Osteoblast (primary cell): ENCODE data around the gene SGK1. TPM values are rescaled to one million over a fixed set of nuclear protein-coding genes. Genes with fewer than 3 reads are reported as not detected.
A peak's percentile ranks its signal among the peaks of the same experiment; 100 is the strongest.

Experiments
- DNase-seq: peaks from one replicate; pipeline ENCODE4 v3.0.0; 2011; ENCODE audit warnings: low spot score, mixed read lengths; ENCODE audit not compliant: insufficient read length; ENCODE audit errors: missing footprints
- H2AFZ ChIP-seq: 2 replicates; pipeline ENCODE4 v1.6.0; 2011; ENCODE audit warnings: mild to moderate bottlenecking, low read length
- H3K27ac ChIP-seq: 2 replicates; pipeline ENCODE4 v1.5.1; 2011; ENCODE audit warnings: mild to moderate bottlenecking, low read depth, low read length, moderate library complexity
- H3K27me3 ChIP-seq: 2 replicates; pipeline ENCODE4 v1.6.0; 2012; ENCODE audit warnings: mild to moderate bottlenecking, control low read depth, inconsistent platforms, low read length, moderate library complexity; ENCODE audit not compliant: insufficient read depth
- H3K36me3 ChIP-seq: 2 replicates; pipeline ENCODE4 v1.5.1; 2011; ENCODE audit warnings: mild to moderate bottlenecking, low read length, control low read depth, moderate library complexity; ENCODE audit not compliant: insufficient read depth
- H3K4me1 ChIP-seq: 2 replicates; pipeline ENCODE4 v1.5.1; 2011; ENCODE audit warnings: mild to moderate bottlenecking, low read length, control low read depth, moderate library complexity; ENCODE audit not compliant: insufficient read depth
- H3K4me2 ChIP-seq: 2 replicates; pipeline ENCODE4 v1.6.0; 2011; ENCODE audit warnings: mild to moderate bottlenecking, low read length; ENCODE audit not compliant: insufficient read depth
- H3K4me3 ChIP-seq: fragments of 200-600 bp; sonication (generic); 3 replicates; pipeline ENCODE4 v1.5.1; 2012; ENCODE audit warnings: mild to moderate bottlenecking, low read length, inconsistent platforms; ENCODE audit not compliant: insufficient read depth
- H3K79me2 ChIP-seq: 2 replicates; pipeline ENCODE4 v1.6.0; 2012; ENCODE audit warnings: mild to moderate bottlenecking, low read length, control low read depth, inconsistent platforms; ENCODE audit not compliant: insufficient read depth
- H3K9me3 ChIP-seq: 2 replicates; pipeline ENCODE4 v1.5.1; 2011; ENCODE audit warnings: low read depth, low read length, control low read depth
- H4K20me1 ChIP-seq: 2 replicates; pipeline ENCODE4 v1.6.0; 2012; ENCODE audit warnings: mild to moderate bottlenecking, low read length, control low read depth; ENCODE audit not compliant: insufficient read depth
- total RNA-seq: library from RNA; depleted of rRNA; stranded (reverse); fragments of >200 nt; gene quantifications from 2 replicates; pipeline ENCODE4 v1.2.3, GENCODE V29; 2012
- TF ChIP-seq, protein P1 (sequence below): IDR thresholded peaks from 2 replicates; pipeline ENCODE4 v1.5.1; 2011; ENCODE audit warnings: mild to moderate bottlenecking, low read depth, low read length, moderate library complexity; ENCODE audit errors: extremely low read depth

SGK1 gene
- total RNA-seq, 1 donor: 91.6 TPM

- peak overlapping the region; percentile 47 for H2AFZ ChIP-seq
- no peaks in the 10 kb centered on the region for H3K27me3 ChIP-seq
- DNase-seq: no peak
- no peaks in the 10 kb centered on the region for H4K20me1 ChIP-seq
- H3K36me3 ChIP-seq: no peaks in the 10 kb centered on the region
- no peaks in the 10 kb centered on the region for H3K79me2 ChIP-seq
- peak overlapping the region; percentile 72 for H3K27ac ChIP-seq
- no peak overlapping the region for H3K4me3 ChIP-seq
- TF ChIP-seq, protein P1, sequence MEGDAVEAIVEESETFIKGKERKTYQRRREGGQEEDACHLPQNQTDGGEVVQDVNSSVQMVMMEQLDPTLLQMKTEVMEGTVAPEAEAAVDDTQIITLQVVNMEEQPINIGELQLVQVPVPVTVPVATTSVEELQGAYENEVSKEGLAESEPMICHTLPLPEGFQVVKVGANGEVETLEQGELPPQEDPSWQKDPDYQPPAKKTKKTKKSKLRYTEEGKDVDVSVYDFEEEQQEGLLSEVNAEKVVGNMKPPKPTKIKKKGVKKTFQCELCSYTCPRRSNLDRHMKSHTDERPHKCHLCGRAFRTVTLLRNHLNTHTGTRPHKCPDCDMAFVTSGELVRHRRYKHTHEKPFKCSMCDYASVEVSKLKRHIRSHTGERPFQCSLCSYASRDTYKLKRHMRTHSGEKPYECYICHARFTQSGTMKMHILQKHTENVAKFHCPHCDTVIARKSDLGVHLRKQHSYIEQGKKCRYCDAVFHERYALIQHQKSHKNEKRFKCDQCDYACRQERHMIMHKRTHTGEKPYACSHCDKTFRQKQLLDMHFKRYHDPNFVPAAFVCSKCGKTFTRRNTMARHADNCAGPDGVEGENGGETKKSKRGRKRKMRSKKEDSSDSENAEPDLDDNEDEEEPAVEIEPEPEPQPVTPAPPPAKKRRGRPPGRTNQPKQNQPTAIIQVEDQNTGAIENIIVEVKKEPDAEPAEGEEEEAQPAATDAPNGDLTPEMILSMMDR: no peak
- H3K4me1 ChIP-seq: peaks cover 32% of the 10 kb centered on the region
- H3K9me3 ChIP-seq: no peaks in the 10 kb centered on the region
- H3K4me2 ChIP-seq: peak overlapping the region; percentile 24
Observed at GRCh38 chr6:134351615-134352474, 33.9 kb upstream of the SGK1 start.

- DNase-seq: peak; percentile 74
- Histone ChIP-seq H3K4me1 (peaks cover 29% of the 10 kb centered on the region), H3K9me3 (no peaks in the 10 kb centered on the region), H3K27me3 (no peaks in the 10 kb centered on the region), H4K20me1 (no peaks in the 10 kb centered on the region), H3K79me2 (no peaks in the 10 kb centered on the region), H3K4me3 (peak overlapping the region; percentile 47), H3K36me3 (no peaks in the 10 kb centered on the region), H2AFZ (peak overlapping the region; percentile 4), H3K27ac (peak overlapping the region; percentile 97), H3K4me2 (peak overlapping the region; percentile 90)
- TF ChIP-seq, protein P1: no peak
Observed at GRCh38 chr6:134347885-134348805, 30.2 kb upstream of the SGK1 start.

DNA sequence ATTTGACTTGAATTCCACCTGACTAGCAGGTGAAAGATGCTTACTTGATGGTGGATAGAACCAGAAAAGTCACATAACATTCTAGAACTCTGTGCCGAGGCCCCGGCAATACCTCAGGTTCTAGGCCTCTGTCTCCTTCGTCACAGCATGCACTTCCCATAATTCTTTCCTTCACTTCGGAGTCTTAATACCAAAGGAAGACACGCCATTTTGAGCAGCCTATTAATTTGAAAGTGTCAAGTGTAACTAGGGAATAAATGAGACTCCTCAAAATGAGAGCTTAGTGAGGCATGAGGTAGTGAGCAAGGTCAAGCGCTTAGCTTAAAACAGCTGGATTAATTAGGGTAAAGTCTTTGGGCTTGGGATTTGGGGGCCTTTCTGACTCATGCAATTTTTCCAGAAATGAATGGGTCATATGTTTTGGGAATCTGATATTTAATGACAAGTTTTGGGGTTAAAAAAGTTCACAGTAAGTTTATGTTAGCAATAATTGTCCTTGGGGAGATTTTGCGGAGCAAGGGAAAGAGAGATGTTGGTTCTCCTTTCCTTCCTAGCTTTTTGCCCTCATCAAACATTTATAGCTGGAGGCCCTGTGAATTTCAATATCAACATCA, 29.1 kb upstream of the SGK1 start:
- Histone ChIP-seq H3K27ac (peak overlapping the region; percentile 97), H3K4me2 (no peak overlapping the region), H3K27me3 (no peaks in the 10 kb centered on the region), H4K20me1 (no peaks in the 10 kb centered on the region), H3K4me1 (peaks cover 25% of the 10 kb centered on the region), H3K36me3 (no peaks in the 10 kb centered on the region), H2AFZ (no peak overlapping the region), H3K4me3 (no peak overlapping the region), H3K9me3 (no peaks in the 10 kb centered on the region), H3K79me2 (no peaks in the 10 kb centered on the region)
- TF ChIP-seq, protein P1: no peak
- no peak for DNase-seq
